ENCODE measurements around the gene XCL2.

XCL2 gene

DNA sequence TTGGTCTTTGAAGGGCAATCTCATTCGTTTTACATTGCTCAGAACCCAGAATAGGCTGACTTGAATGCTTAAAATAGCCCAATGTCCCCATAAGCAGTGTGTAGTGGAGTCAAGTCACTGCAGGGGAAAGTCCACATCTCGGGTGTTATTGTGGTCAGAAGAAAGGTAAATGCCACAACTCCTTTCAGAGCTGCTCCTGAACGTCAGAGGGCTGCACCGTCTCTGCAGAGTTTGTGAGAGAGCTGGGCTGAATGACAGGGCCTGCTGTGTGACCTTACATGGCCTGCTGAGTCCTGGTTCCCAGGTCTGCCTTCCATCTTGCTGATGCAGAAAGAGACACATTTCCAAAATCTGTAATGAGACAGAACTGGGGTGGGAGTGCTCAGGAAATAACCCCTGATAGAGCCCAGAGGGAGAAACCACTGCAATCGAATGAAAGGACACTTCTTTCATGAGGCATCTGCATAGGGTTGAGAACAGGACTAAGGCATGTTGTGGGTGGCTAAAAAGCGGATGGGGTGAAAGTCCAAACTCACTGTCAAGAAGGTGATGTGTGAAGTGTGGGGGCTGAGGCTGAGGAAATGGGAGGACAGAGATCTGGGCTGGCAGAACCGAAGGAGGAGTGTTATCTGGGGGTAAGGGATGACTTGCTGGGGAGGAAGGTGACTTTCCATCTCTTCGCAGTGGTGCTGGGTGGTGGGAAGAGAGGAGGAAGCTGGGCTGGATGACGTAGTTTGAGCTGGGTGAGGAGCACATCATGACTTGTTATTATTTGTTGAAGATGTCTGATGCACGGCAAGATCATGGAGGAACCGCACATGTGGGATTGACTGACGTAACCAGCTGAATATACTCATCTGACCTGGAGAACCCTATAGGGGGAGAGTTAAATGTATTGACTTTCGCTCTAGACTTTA, 33.7 kb downstream of the XCL2 start:
- no peak for DNase-seq (ENCODE audit: extremely low read depth, low read depth)
- TF ChIP-seq, protein P1, sequence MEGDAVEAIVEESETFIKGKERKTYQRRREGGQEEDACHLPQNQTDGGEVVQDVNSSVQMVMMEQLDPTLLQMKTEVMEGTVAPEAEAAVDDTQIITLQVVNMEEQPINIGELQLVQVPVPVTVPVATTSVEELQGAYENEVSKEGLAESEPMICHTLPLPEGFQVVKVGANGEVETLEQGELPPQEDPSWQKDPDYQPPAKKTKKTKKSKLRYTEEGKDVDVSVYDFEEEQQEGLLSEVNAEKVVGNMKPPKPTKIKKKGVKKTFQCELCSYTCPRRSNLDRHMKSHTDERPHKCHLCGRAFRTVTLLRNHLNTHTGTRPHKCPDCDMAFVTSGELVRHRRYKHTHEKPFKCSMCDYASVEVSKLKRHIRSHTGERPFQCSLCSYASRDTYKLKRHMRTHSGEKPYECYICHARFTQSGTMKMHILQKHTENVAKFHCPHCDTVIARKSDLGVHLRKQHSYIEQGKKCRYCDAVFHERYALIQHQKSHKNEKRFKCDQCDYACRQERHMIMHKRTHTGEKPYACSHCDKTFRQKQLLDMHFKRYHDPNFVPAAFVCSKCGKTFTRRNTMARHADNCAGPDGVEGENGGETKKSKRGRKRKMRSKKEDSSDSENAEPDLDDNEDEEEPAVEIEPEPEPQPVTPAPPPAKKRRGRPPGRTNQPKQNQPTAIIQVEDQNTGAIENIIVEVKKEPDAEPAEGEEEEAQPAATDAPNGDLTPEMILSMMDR (IDR thresholded peaks at IDR 0.05; ENCODE audit: low read depth, low read length): no peak

DNA sequence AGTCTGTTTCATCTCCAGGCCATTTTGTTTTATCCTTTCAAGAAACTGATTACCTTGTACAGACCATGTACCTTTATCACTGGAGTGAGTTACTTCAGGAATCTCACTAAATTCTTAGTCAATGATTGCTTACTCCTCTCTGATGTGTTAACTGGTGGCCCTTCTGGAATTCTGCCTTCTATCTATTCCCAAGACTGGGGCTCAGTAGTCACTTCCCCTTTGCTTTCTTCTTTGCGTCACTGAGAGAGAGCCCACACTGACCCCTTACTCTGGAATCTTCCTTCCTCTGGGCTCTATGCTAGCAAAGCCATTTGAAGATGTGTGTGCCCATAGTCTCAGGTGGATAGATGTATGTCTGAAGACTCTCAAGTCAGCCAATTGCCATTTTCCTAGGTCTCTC, 34.6 kb downstream of the XCL2 start:
- TF ChIP-seq, protein P1 (IDR thresholded peaks at IDR 0.05; ENCODE audit: low read depth, low read length): no peak
- no peak for DNase-seq (ENCODE audit: extremely low read depth, low read depth)

DNA sequence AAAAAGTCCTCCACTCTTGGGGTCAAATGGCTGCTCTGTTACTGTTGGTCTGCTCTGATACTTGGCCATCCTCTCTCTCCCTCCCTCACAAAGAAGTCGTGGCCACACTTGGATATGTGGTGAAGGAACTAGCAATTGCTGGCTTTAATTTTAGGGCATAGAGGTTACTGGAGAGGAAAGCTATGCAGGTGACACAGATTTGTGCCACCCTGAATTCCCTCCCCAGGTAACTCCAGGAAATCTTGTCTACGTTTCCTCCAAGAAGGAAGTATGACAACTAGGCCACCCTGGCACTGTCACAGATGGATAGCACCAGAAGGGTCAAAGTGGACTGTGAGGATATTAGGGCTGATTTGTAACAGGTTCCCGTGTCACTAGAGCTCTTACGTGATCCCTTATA, 36.0 kb downstream of the XCL2 start:
- no peak for DNase-seq (ENCODE audit: extremely low read depth, low read depth)
- TF ChIP-seq, protein P1 (IDR thresholded peaks at IDR 0.05; ENCODE audit: low read depth, low read length): no peak

DNA sequence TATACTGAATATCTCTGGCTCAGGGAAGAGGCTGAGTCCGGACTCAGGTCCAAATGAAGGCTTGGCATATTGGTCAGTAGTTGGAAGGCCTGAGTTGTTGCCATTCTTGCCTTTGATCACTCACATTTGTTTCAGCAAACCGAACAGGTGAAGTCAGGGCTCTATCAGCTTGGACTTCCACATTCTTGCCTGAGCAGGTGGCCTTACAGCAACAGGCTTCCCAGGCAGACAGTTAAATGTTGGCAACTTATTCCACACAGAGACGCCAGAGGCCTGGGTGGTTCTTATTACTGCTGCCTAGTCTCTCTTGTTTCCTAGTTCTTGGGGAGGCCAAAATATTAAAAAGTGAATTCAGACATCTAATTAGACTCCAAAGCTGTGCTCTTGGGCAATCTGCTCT, 36.6 kb downstream of the XCL2 start:
- DNase-seq (ENCODE audit: extremely low read depth, low read depth): no peak
- TF ChIP-seq, protein P1 (IDR thresholded peaks at IDR 0.05; ENCODE audit: low read depth, low read length): no peak

DNA sequence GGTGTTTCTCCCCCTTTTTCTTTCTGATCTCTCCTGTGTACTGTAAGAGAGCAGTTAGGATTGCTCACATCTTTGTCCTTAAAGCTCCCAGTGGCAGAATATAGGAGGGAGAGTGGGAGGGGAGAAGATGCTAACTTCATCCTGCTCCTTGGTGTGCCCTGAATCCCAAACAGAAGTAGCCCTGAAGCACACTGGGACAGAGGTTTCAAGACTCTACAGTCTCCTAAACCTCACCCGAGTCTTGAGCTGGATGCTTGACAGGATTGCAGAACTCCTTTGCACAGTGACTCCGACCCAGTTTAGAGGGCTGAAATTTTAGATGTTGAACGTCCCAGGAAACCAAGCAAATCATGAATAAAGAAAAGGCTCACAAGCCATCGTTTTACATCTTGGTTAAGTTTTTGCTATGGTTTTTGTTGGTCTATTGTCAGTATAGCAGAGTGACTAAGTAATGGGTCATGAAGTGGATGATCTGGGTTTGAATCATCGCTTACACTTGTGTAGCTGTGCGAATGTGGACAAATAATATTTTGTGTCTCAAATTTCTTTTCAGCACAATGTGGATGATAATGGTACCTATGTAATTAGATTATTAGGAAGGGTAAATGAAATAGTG, 37.5 kb downstream of the XCL2 start:
- DNase-seq (ENCODE audit: extremely low read depth, low read depth): no peak
- TF ChIP-seq, protein P1 (IDR thresholded peaks at IDR 0.05; ENCODE audit: low read depth, low read length): no peak

DNA sequence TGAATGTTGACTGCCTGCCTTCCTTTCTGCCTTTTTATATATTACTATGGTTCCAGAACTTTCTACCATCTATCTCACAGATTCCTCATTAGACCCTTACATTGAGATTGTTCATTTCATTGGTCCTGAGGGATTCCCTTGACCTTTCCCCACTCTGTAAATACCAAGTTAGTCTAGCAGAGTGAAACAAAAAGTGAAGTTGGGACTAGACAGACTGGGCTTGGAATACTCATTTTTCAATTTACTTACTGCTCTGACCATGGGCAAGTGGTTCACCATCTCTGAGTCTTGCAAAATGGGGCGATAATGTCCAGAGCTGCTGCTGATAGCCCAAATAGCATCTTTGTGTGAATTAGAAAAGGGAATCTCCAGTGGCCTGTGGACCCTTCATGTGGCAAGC, 38.8 kb downstream of the XCL2 start:
- no peak for DNase-seq (ENCODE audit: extremely low read depth, low read depth)
- TF ChIP-seq, protein P1 (IDR thresholded peaks at IDR 0.05; ENCODE audit: low read depth, low read length): no peak
